Uterus (tissue), 4 donors: Measurements from ENCODE around the gene ALDH1A1. TPM values are rescaled to one million over a fixed set of nuclear protein-coding genes. Genes with fewer than 3 reads are reported as not detected.

ENCODE experiments used
- DNase-seq, 2 donors: peaks; one replicate each; pipeline ENCODE4 v3.0.0-alpha.2; 2019 to 2020
- H3K27ac ChIP-seq, 2 donors: fragments of 200-600 bp; sonication (generic); 1 replicate in 1 of 2; 2 replicates in 1 of 2; pipeline ENCODE4 v1.5.1; 2016 to 2018
- H3K27me3 ChIP-seq, 2 donors: fragments of 200-600 bp; sonication (generic); one replicate each; pipeline ENCODE4 v1.5.1; 2018 to 2019; ENCODE audit warnings: control low read depth in 1 of 2
- H3K36me3 ChIP-seq, 2 donors: fragments of 200-600 bp; sonication (generic); one replicate each; pipeline ENCODE4 v1.5.1; 2019; ENCODE audit warnings: control low read depth in 1 of 2
- H3K4me1 ChIP-seq, 2 donors: fragments of 200-600 bp; sonication (generic); one replicate each; pipeline ENCODE4 v1.5.1; 2018 to 2019; ENCODE audit warnings: control low read depth in 1 of 2
- H3K4me3 ChIP-seq, 2 donors: fragments of 200-600 bp; sonication (generic); 1 replicate in 1 of 2; 2 replicates in 1 of 2; pipeline ENCODE4 v1.5.1; 2018 to 2019; ENCODE audit warnings: mild to moderate bottlenecking in 1 of 2
- H3K9me3 ChIP-seq, 2 donors: fragments of 200-600 bp; sonication (generic); one replicate each; pipeline ENCODE4 v1.5.1; 2019; ENCODE audit warnings: control low read depth in 1 of 2
- POLR2A ChIP-seq, 2 donors: fragments of 450-650 bp; IDR thresholded peaks; one replicate each; pipeline ENCODE4 v1.6.1; 2016; ENCODE audit warnings: antibody characterized with exemption in 2 of 2, mild to moderate bottlenecking in 1 of 2, moderate library complexity in 1 of 2
- intact Hi-C: fragments of 100-400 bp; cut with DNase I; formaldehyde crosslinking; loops from one replicate; pipeline ENCODE4 v1.15.1; 2023; ENCODE audit warnings: low total_unique reads
- total RNA-seq, 4 donors: library from RNA; depleted of rRNA in 3 of 4; stranded (reverse); fragments of >200 nt in 3 of 4; gene quantifications; one replicate each; pipeline versions ENCODE4 v1.1.0 to v1.2.4, GENCODE V29; 2014 to 2023
- TF ChIP-seq, protein P1 (sequence below), 4 experiments: fragments of 200-600 bp in 2 of 4; fragments of 450-650 bp in 2 of 4; sonication (generic) in 2 of 4; IDR thresholded peaks; one replicate each; pipeline ENCODE4 v1.5.1; 2016 to 2019; ENCODE audit warnings: antibody characterized with exemption in 4 of 4, mild to moderate bottlenecking in 2 of 4, moderate library complexity in 1 of 4
- donor health status: DM: yes; HTN: yes; CAD: no.

The ALDH1A1 gene
- total RNA-seq, 4 donors from 2014 or later, result 87.9 to 287 (median 166) TPM

DNA sequence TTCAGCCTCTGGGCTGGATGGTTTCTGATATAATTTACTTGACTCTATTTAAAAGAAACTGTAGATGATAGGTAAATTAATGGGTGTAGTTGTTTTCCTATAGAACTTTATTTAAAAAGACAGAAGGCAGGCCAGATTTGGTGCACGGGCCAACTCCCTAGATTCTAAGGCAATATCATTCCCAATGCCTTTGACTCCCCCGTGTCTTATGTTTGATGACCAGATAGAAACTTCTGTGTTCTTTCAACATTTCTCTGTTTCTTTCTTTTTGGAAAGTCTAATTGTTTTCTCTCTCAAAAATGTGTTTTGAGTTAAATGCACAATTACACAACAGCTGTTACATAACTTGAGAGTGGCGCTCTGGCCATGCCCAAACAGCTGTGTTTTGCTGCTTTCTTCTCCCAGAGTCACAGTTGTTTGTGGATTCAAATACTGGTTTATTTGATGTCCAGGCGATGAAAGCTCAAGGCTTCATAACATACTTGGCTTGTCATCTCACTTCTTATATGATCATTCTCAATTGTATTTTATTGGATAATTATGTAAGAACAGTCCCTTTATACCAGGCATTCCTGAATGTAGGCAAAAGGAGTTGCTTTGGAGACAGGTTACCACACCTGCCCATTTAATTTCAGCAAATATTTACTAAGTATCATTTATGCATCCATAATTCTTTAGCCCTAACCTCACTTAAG is 1.7 kb upstream of the ALDH1A1 start:
- TF ChIP-seq POLR2A (IDR thresholded peaks at IDR 0.05), result no peak
- TF ChIP-seq, protein P1, sequence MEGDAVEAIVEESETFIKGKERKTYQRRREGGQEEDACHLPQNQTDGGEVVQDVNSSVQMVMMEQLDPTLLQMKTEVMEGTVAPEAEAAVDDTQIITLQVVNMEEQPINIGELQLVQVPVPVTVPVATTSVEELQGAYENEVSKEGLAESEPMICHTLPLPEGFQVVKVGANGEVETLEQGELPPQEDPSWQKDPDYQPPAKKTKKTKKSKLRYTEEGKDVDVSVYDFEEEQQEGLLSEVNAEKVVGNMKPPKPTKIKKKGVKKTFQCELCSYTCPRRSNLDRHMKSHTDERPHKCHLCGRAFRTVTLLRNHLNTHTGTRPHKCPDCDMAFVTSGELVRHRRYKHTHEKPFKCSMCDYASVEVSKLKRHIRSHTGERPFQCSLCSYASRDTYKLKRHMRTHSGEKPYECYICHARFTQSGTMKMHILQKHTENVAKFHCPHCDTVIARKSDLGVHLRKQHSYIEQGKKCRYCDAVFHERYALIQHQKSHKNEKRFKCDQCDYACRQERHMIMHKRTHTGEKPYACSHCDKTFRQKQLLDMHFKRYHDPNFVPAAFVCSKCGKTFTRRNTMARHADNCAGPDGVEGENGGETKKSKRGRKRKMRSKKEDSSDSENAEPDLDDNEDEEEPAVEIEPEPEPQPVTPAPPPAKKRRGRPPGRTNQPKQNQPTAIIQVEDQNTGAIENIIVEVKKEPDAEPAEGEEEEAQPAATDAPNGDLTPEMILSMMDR (IDR thresholded peaks at IDR 0.05), result no peak
- H3K4me1 ChIP-seq, result no peaks in the 10 kb centered on the region
- H3K4me3 ChIP-seq, result no peak overlapping the region
- H3K9me3 ChIP-seq, result no peaks in the 10 kb centered on the region
- H3K27ac ChIP-seq, result peak overlapping the region; percentile 74 to 84
- intact Hi-C loops, result no loop called here
- peak; percentile 47 for DNase-seq
- H3K36me3 ChIP-seq, result no peaks in the 10 kb centered on the region
- H3K27me3 ChIP-seq, result no peaks in the 10 kb centered on the region

DNA sequence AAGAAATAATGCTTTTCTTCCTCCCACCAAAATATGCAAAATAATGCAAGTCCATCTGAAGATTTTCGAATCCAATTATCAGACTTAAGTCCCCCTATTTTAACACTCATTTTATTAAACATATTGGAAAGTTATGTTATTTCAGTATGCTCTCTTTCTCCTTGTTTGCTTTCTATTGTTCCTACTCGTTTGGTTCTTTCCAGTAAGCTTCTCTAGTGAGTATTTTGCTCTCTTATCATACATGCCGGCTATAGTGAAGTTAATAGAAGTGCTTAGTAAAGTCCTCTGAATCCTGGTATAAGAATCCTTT is 517 bp downstream of the ALDH1A1 start:
- Histone ChIP-seq H3K27me3 (no peaks in the 10 kb centered on the region), H3K27ac (peak overlapping the region; percentile 74 to 84), H3K4me1 (no peaks in the 10 kb centered on the region), H3K36me3 (no peaks in the 10 kb centered on the region), H3K9me3 (no peaks in the 10 kb centered on the region), H3K4me3 (peak overlapping the region; percentile 18 to 38)
- TF ChIP-seq, protein P1 (IDR thresholded peaks at IDR 0.05), result no peak
- no peak for TF ChIP-seq POLR2A (IDR thresholded peaks at IDR 0.05)
- DNase-seq, result no peak
- intact Hi-C loops, result no loop called here

DNA sequence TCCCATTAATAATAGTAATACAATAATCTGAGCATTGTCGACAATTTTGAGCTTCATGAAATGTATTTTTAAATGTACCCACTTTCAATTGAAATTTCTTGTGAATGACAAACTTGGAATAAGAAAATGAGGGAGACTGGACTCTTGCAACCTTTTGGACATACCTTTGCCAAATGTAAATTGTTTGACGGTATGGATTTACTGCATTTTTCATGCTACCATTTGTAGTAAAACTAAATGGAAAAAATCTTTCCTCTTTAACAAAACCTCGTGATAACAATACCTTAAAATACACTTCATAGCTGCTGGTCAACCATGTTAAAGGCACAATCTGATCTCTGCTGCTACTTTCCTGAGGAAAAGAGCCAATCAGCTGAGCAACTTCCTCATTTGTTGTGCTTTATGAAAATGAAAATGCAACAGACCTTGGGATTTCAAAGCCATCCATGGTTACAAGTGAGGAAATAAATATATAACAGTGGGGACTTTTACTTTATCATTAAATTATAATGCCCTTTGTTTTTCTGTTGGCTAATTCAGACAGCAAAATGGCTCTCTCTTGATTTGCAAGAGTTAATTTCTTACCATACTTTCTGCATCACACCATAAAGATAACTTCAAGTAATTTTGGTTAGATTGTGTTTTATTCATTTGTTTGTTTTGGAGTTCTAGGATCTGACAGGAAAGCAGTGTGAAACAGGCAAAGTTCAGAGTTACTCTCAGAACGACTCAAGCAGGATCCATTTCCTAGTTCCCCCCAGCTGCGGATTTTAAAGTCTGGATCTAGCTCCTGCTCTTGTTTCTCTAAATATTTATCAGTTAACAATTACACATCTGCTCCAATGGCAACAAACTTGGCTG is 1.1 kb downstream of the ALDH1A1 start:
- H3K4me3 ChIP-seq, result peak overlapping the region; percentile 18 to 38
- no peaks in the 10 kb centered on the region for H3K36me3 ChIP-seq
- intact Hi-C loops, result no loop called here
- no peaks in the 10 kb centered on the region for H3K27me3 ChIP-seq
- peak overlapping the region; percentile 74 to 84 for H3K27ac ChIP-seq
- DNase-seq, result no peak
- no peaks in the 10 kb centered on the region for H3K9me3 ChIP-seq
- no peaks in the 10 kb centered on the region for H3K4me1 ChIP-seq
- TF ChIP-seq, protein P1 (IDR thresholded peaks at IDR 0.05), result no peak
- no peak for TF ChIP-seq POLR2A (IDR thresholded peaks at IDR 0.05)

DNA sequence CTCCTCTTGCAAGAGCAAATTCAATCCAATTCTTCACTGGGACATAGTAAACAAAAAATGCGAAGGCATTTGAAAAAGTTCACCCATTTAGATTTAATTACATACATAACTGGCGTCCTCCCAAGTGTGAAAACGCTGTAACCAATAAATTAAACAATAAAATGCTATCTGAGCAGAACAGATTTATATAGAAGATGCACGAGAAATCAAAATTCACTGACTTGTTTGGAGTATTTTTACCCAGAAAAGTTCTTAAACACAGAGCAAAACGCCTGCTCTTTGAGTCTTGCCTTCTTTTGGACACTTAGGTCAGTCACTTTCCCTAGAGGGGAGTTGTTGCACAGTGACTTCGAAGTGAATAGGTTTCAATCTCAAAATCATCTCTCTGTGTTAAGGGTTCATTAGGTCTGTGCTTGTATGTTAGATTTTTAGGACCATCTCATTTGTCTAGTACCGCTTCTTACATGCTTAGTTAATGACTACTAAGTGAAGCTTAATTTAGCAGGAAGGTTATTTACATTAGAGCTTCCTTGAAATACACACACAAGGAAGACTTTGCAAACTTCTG is 1.9 kb downstream of the ALDH1A1 start:
- TF ChIP-seq, protein P1 (IDR thresholded peaks at IDR 0.05), result no peak
- TF ChIP-seq POLR2A (IDR thresholded peaks at IDR 0.05), result no peak

DNA sequence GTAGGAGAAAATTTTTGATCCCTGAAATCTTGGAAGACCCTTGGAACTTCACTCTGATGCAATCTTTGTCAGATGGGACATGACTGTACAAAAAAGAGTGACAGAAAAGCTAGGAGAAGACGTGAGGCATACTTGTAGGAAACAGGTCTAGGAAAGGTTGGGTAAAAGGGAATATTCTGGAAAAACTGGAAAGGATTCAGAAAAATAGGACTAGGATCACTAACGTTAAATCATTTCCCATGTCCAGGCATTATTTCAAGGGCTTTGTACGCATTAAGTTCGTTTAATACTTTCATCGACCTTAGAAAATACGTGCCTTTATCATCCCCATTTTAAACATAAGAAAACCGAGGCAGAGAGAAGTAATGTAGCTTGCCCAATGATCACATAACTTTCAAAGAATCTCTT is 2.9 kb downstream of the ALDH1A1 start:
- TF ChIP-seq, protein P1 (IDR thresholded peaks at IDR 0.05), result no peak
- TF ChIP-seq POLR2A (IDR thresholded peaks at IDR 0.05), result no peak

More for the DNA sequence above, 1.9 kb downstream of the ALDH1A1 start:
- Histone ChIP-seq H3K4me1 (no peaks in the 10 kb centered on the region), H3K4me3 (peak overlapping the region; percentile 18 to 38), H3K27me3 (no peaks in the 10 kb centered on the region), H3K9me3 (no peaks in the 10 kb centered on the region), H3K36me3 (no peaks in the 10 kb centered on the region), H3K27ac (peak overlapping the region; percentile 74 to 84)
- no peak for DNase-seq
- intact Hi-C loops, result no loop called here

More for the DNA sequence above, 2.9 kb downstream of the ALDH1A1 start:
- peak overlapping the region; percentile 74 to 84 for H3K27ac ChIP-seq
- no peaks in the 10 kb centered on the region for H3K4me1 ChIP-seq
- DNase-seq, result no peak
- H3K36me3 ChIP-seq, result no peaks in the 10 kb centered on the region
- no peaks in the 10 kb centered on the region for H3K9me3 ChIP-seq
- H3K4me3 ChIP-seq, result peak overlapping the region; percentile 8 to 38
- intact Hi-C loops, result no loop called here
- H3K27me3 ChIP-seq, result no peaks in the 10 kb centered on the region
